Stimulated activated CD8-positive, alpha-beta memory T cell treated with anti-CD3 and anti-CD28 coated beads, Interleukin-7, amount 100 ng/mL, for 24 hours (primary cell): Measurements from ENCODE around the gene ATP6V1B1.
"Not testable (repeated sequence)": the region's sequence is repeated elsewhere in the genome, so short reads cannot be mapped to it uniquely, and the experiment has no call there.

Experiments
- DNase-seq: peaks from one replicate; pipeline ENCODE4 v3.0.0-alpha.2; 2020; ENCODE audit warnings: low read depth

Gene ATP6V1B1

DNA sequence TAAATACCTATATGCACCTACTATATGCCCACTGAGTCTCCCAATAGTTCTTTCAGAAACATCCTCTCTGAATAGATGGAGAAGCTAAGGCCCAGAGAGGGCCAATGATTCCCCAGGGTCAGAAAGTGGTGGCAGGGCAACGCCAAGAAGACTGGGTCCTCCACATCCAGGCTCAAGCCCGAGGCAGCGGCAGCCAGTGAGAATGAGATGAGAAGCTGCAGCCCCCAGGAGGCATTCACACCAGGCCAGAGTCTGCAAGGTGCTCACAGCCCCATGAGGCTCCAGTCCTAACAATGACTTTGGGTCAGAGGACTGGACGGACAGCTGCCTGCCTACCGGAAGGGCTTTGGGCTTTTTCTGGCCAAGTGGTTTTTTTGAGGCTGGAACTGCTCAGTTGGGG is 55.4 kb downstream of the ATP6V1B1 start:
- no peak for DNase-seq

GRCh38 chr2:70991742-70992141 is 56.0 kb downstream of the ATP6V1B1 start:
- no peak for DNase-seq

- DNase-seq: no peak
Observed at GRCh38 chr2:70992945-70993853, 57.5 kb downstream of the ATP6V1B1 start.

DNA sequence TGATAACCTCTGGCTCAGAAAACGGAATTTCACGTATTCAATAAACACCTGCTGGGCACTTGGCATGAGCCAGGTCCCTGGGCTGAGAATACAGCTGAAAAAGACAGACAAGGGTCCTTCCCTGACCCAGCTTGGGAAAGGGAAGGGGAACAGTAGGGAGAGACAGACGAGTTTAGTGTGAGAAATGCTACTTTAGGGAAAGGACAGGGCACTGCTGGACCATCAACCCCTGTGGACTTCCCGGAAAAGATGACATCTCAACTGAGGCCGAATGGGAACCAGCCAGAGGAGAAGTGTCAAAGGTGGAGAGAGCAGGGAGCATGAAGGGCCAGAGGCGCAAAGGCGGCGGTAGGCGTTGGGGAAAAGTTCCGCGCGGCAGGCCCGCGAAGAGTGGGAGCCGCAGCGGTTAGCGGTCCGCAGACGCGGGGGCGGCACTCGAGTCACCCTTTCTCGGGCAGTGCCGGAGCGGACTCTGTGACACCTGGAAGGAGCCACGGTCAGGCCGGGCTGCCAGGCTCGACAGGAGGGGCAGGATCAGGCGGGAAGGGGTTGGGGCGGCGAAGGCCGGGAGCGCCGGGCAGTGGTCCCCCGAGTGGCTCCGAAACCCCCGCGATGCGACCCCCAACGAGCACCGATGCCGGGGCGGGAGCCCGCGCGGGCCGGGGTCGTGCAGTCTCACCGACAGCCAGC is 58.5 kb downstream of the ATP6V1B1 start:
- peak; percentile 26 for DNase-seq

GRCh38 chr2:70994699-70995425 is 59.2 kb downstream of the ATP6V1B1 start, which contains the start of gene TEX261:
TSS of gene TEX261 (minus strand) at chr2:70994873. CDS start at chr2:70994757, 116 bp downstream.
- peak; percentile 77 for DNase-seq

DNA sequence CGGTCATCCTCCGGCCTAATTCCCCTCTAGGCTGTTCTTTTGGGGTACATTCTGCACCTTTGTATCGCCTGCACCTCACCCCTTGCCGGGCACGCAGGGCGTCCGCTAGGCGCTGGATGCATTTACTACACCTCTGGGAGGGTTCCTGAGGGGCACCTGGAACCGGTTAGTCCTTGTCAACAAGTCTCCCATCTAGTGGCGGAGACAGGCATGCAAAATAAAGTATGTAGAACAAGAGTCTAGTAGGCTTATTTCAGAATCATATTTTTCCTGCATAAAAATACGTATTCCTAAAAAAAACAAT is 59.7 kb downstream of the ATP6V1B1 start:
- no peak for DNase-seq

DNA sequence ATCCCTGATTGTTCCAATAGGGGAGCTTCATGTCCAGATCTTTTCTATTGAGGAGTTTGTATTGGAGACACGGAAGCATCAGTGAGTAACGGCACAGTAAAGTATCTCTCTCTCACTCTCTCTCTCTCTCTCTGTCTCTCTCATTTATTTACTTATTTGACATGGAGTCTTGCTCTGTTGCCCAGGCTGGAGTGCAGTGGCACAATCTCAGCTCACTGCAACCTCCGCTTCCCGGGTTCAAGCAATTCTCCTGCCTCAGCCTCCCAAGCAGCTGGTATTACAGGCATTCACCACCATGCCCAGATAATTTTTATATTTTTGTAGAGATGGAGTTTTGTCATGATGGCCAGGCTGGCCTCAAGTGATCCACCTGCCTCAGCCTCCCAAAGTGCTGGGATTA is 63.2 kb downstream of the ATP6V1B1 start:
- not testable (repeated sequence) for DNase-seq

DNA sequence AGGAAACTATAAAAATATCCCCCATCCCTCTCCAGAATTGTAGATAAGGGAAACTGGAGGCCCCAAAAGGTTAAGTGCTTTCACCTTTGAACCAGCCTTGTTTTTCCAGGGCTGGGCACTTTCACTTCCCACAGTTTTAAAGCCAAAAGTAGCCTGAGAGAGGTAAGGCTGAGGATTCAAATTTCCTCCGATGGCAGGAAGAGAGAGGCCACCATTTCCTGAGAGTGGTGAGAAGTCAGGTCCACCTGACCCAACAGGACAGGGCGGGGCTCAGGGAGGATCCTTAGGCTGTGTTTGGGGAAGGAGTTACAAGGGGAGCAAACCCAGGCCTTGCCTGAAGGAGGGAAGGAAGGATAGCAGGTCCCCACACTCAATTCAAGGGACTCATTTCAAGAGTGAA is 63.7 kb downstream of the ATP6V1B1 start:
- no peak for DNase-seq

GRCh38 chr2:70999931-71000330 is 64.2 kb downstream of the ATP6V1B1 start:
- DNase-seq: not testable (repeated sequence)

DNA sequence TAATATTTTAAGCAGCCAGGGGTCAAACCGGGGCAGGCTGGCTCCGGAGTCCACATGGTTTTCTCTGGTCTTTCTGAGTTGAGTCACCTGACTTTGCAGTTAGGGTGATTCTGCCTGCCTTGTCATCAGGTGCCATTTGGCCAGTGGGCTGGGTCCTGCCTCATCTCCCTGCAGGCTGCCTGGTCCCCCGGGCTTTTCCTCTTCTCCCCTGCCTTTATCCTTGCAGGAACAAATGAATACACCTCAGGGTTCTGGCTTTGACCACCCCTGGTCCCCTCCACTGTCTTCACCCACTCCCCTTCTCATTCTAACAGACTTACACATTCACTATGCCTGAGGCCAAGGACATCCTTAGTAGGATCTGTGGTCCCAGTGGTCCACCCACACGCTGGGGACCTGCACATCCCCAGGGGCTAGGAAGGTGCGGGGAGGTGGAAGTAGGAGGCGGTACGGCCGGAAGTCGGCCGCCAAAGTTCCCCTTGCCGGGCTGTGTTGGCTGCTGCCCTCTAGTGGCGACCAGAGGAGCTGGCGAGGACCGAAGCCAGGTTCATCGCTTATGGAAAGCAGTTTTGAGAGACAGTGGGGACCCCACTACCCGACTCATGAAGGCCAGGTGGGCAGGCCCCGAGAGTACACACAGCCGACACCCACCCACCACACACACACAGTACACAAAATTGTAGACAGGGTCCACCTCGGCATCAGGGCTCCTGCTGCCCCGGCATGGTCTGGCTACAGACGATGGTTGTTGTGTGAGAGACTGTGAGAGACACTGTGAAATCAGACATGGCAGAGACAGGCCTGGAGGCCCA is 65.3 kb downstream of the ATP6V1B1 start:
- peak; percentile 64 for DNase-seq

- DNase-seq: no peak
Observed at GRCh38 chr2:71001592-71001927, 65.9 kb downstream of the ATP6V1B1 start.

DNA sequence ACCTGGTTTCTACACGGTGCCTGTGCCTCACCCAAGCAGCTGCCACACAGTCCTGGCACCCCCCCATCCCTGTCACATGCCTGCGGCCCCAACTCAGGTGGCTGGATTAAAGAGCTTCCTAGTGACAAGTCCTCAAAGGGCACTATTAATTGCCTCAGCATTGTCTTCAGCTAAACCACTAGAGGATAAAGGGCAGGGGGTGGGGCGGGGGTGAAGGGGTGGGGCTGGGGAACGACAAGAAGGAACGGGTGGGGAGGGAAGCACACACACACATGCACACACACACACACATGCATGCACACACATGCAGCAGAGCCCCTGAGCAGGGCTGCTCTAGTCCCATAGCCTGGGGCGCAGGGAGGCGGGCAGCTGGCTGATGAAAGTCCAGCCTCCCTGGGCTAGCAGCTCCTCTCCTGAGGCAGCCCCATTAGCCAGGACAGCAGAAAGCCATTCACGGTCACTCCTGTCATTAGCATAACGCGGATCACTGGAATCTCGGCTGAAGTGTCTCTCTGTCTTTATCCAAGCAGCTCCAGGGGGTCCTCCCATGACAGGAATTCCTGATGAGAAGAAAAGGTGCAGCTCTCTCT is 66.4 kb downstream of the ATP6V1B1 start:
- no peak for DNase-seq

GRCh38 chr2:71003396-71003795 is 67.7 kb downstream of the ATP6V1B1 start:
- DNase-seq: no peak

- DNase-seq: no peak
Observed at GRCh38 chr2:71003966-71004755, 68.5 kb downstream of the ATP6V1B1 start.

DNA sequence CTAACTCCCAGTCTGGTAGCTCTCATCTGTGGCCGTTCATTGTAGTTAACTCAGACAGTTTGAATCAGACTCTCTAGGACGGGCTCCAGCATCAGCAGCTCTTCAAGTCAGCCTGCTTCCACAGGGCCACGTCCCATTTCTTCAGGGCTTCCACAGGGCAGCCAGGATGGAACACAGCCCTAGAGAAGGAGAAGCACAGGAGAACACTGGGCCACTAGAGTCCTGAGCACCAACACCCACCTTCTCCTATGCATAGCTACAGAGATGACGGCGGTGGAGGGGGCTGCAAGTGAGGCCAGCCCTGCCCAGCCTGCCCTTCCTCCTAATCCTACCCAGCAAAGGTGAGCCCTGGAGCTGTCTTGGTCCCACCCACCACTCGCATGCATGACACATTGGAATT is 69.2 kb downstream of the ATP6V1B1 start:
- DNase-seq: no peak

- no peak for DNase-seq
Observed at GRCh38 chr2:71005271-71006202, 69.8 kb downstream of the ATP6V1B1 start.

DNA sequence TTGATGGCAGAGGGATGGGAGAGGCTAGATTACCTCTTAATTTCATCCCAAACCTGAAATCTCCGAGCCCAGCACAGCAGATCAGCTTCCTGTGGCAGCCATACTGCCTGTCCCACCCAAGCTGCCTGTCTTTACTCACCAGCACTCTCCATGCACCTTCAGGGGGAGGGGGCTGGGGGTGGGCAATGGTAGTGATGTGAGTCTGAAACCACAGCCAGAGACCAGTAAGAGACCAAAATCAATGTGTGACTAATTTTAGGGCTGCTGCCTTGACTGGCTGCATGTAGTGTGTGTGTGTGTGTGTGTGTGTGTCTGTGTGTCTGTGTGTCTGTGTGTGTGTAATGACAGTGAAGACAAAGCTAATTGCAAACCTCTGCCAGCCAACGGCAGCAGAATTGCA is 70.6 kb downstream of the ATP6V1B1 start:
- no peak for DNase-seq

GRCh38 chr2:71006955-71007799 is 71.5 kb downstream of the ATP6V1B1 start:
- no peak for DNase-seq

DNA sequence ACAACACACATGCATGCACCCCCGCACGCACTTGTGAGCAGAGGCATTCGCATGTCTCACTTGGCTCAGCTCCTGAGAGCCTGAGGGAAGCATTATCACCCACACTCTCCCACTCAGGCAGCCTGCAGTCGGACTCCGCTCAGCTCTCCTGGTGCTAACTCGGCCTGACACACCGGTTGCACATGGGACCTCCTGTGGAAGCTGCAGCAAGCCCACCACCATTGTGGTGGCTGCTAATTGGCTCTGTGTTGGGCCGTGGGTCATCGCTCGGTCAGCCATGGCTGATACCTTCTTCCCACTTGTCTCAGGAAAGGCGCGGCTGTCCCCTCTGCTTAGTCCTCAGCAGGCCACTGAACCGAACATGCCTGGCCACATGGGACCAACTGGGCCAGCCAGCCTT is 72.6 kb downstream of the ATP6V1B1 start:
- no peak for DNase-seq
